OCI-LY3 (cell line): ENCODE results near the gene WDR90.
A peak's percentile ranks its signal among the peaks of the same experiment; 100 is the strongest.

Experiments
- H2AFZ ChIP-seq: fragments of 200-600, 300-600 bp; shearing (Covaris generic); 2 replicates; pipeline ENCODE4 v1.6.0; 2014; ENCODE audit warnings: antibody characterized with exemption, low read depth, low read length
- H3K27ac ChIP-seq: fragments of 200-600, 300-600 bp; sonication (generic); 2 replicates; pipeline ENCODE4 v1.5.1; 2014; ENCODE audit warnings: mild to moderate bottlenecking, low read length, moderate library complexity, mixed read lengths
- H3K27me3 ChIP-seq: fragments of 200-600, 300-600 bp; sonication (generic); 2 replicates; pipeline ENCODE4 v1.6.1; 2014; ENCODE audit warnings: low read depth, low read length, mixed read lengths
- H3K36me3 ChIP-seq: fragments of 200-600, 300-600 bp; sonication (generic); replicated peaks from 2 replicates; pipeline ENCODE3; 2014; ENCODE audit warnings: low read depth, low read length, mixed read lengths
- H3K4me1 ChIP-seq: fragments of 300-600, 200-600 bp; sonication (generic); 2 replicates; pipeline ENCODE4 v1.6.1; 2014; ENCODE audit warnings: low read length, mixed read lengths
- H3K4me2 ChIP-seq: fragments of 200-600, 300-600 bp; sonication (generic); 2 replicates; pipeline ENCODE4 v1.6.1; 2014; ENCODE audit warnings: low read length, mixed read lengths
- H3K4me3 ChIP-seq: fragments of 300-600, 200-600 bp; sonication (generic); 2 replicates; pipeline ENCODE4 v1.5.1; 2014; ENCODE audit warnings: antibody characterized with exemption, mild to moderate bottlenecking, low read length, moderate library complexity
- H3K79me2 ChIP-seq: fragments of 300-600, 200-600 bp; shearing (Covaris generic); 2 replicates; pipeline ENCODE4 v1.6.1; 2014; ENCODE audit warnings: mild to moderate bottlenecking, low read length, mixed read lengths
- H3K9ac ChIP-seq: fragments of 300-600, 200-600 bp; shearing (Covaris generic); 2 replicates; pipeline ENCODE4 v1.6.0; 2014; ENCODE audit warnings: mild to moderate bottlenecking, low read length, moderate library complexity
- H3K9me3 ChIP-seq: fragments of 200-600, 300-600 bp; shearing (Covaris generic); 2 replicates; pipeline ENCODE4 v1.6.1; 2014; ENCODE audit warnings: low read length, mixed read lengths; ENCODE audit not compliant: insufficient read depth
- H4K20me1 ChIP-seq: fragments of 200-600, 300-600 bp; sonication (generic); 2 replicates; pipeline ENCODE4 v1.6.1; 2016; ENCODE audit warnings: low read length, mixed read lengths; ENCODE audit not compliant: insufficient read depth
- CTCF ChIP-seq: fragments of 200-600, 300-600 bp; sonication (generic); IDR thresholded peaks from 2 replicates; pipeline ENCODE4 v1.5.1; 2014; ENCODE audit warnings: antibody characterized with exemption, low read length, low read depth
- EZH2phosphoT487 ChIP-seq: fragments of 200-600 bp; shearing (Covaris generic); IDR thresholded peaks from 2 replicates; pipeline ENCODE4 v1.6.1; 2018; ENCODE audit warnings: antibody characterized with exemption, mixed run types, low read depth

Gene WDR90

GRCh38 chr16:695355-696089, 46.4 kb downstream of the WDR90 start:
- Histone ChIP-seq H3K27ac (peak overlapping the region; percentile 32; the same call in 1 of the 2 replicates), H3K79me2 (no peaks in the 10 kb centered on the region), H3K4me1 (no peaks in the 10 kb centered on the region), H3K36me3 (no peaks in the 10 kb centered on the region), H4K20me1 (no peaks in the 10 kb centered on the region), H3K4me2 (peak overlapping the region; percentile 79), H2AFZ (peak overlapping the region; percentile 54; the same call in 1 of the 2 replicates), H3K27me3 (no peaks in the 10 kb centered on the region), H3K9me3 (no peaks in the 10 kb centered on the region), H3K4me3 (peak overlapping the region; percentile 87), H3K9ac (peak overlapping the region; percentile 72)
- TF ChIP-seq CTCF = no peak
- TF ChIP-seq EZH2phosphoT487 = no peak

DNA sequence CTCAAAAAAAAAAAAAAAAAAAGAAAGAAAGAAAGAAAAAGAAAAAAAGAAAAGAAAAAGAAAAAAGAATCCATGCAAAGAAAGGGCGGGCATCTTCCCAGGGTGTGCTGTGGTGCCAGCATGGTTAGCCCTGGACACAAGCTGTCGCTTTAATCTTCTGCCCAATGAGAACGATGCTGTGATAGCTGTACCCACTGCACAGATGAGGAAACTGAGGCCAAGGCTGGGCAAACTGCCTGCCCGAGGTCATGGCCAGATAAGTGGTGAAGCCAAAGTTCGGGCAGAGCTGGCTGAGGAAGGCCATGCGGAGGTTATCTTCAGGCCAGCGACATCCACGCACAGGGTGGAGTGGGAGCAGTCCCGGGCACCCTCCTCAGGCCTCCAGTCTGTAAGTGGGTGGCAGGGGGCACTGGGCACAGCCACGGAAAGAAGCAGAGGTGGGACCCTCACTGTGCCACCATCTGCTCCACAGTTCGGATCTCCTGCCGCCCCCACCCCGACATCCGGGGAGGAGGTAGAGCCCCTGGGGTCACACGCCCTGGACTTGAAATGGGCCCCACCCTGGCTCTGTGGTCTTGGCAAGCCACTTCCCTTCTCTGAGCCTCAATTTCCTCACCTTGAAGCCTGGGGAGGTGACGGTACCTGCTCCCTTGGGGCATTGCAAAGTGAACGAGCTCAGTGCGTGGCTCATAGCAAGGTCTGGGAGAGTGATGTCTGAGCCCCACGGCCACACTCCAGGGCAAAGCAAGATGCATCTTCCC, 49.9 kb downstream of the WDR90 start:
- no peak overlapping the region for H3K4me2 ChIP-seq
- H3K9ac ChIP-seq = no peak overlapping the region
- H3K36me3 ChIP-seq = no peaks in the 10 kb centered on the region
- H3K9me3 ChIP-seq = no peaks in the 10 kb centered on the region
- no peak overlapping the region for H3K27ac ChIP-seq
- no peaks in the 10 kb centered on the region for H4K20me1 ChIP-seq
- no peaks in the 10 kb centered on the region for H3K4me1 ChIP-seq
- H3K4me3 ChIP-seq = no peak overlapping the region
- no peaks in the 10 kb centered on the region for H3K79me2 ChIP-seq
- H2AFZ ChIP-seq = no peak overlapping the region
- TF ChIP-seq CTCF = no peak
- TF ChIP-seq EZH2phosphoT487 = no peak
- H3K27me3 ChIP-seq = no peaks in the 10 kb centered on the region

DNA sequence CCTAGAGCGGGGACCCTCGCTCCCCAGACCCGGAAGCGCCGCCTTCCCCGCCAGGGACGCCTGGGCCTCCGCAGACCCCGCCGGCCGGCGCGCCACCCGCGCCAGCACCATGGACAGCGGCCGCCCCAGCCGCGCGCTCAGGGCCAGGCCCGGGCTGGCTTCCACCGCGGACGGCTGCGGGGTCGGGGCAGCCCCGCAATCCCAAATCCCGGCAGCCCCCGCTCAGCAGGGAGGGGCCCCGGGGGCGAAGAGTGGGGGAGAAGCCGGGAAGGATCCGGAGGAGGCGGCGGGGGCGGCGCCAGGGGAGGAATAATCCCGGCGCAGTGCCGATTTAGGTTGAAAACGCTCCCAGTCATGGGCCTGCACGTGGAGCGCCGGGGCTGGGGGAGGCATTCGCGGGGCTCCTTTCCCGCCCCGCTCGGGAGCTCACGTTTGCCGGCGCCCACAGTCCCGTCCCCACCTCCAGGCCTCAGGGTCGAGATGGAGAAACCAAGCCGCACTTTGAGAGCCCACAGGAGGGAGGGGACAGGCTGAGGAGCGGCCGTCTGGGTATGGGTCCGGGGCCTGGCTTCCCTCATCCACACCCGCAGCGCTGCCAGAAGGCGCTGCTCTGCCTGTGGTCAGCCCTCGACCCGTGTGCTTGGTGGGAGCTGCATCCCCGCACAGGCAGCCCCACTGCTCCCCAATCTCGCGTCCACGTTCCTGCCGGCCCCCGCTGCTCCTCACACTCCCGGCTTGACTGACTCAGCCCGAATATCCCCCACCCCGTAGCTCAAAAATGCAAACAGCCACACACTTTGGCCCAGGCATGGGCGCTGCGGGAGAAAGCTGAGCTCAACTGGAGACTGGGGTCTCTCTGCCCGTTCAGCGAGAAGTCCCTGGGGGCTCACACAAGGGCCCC, 51.8 kb downstream of the WDR90 start:
- H2AFZ ChIP-seq = no peak overlapping the region
- no peak for TF ChIP-seq CTCF
- TF ChIP-seq EZH2phosphoT487 = no peak
- no peak overlapping the region for H3K4me2 ChIP-seq
- no peaks in the 10 kb centered on the region for H3K79me2 ChIP-seq
- no peaks in the 10 kb centered on the region for H4K20me1 ChIP-seq
- H3K36me3 ChIP-seq = no peaks in the 10 kb centered on the region
- H3K27me3 ChIP-seq = no peaks in the 10 kb centered on the region
- no peak overlapping the region for H3K27ac ChIP-seq
- no peaks in the 10 kb centered on the region for H3K9me3 ChIP-seq
- H3K9ac ChIP-seq = no peak overlapping the region
- H3K4me1 ChIP-seq = no peaks in the 10 kb centered on the region
- no peak overlapping the region for H3K4me3 ChIP-seq
